ENCODE data around the gene DPM2.

DPM2 gene

GRCh38 chr9:127936347-127936852 is 1.3 kb downstream of the DPM2 start:
- peak; percentile 71 for DNase-seq (ENCODE audit: low spot score)

GRCh38 chr9:127935765-127936221 is 1.9 kb downstream of the DPM2 start:
- peak; percentile 94 for DNase-seq (ENCODE audit: low spot score)

GRCh38 chr9:127934986-127935385 is 2.7 kb downstream of the DPM2 start:
- no peak for DNase-seq (ENCODE audit: low spot score)

DNA sequence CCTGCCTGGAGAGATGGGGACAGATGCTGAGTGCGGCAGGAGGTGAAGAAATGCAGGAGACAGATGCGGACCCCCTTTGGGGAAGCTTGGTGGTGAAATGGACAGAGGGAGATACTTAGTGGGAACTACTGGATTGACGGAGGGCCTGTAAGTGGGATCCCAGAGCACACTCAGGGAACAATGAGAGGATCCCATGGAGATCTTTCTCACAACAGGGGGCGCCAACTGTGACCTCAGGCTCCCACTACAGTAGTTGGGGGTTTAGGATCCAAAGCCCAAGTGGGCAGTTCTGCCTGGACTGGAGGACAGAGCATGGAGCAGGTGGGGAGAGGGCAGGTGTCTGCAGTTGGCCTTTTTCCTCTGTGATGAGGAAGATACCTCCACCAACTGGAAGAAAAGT is 3.4 kb downstream of the DPM2 start:
- DNase-seq (ENCODE audit: low spot score), result no peak

DNA sequence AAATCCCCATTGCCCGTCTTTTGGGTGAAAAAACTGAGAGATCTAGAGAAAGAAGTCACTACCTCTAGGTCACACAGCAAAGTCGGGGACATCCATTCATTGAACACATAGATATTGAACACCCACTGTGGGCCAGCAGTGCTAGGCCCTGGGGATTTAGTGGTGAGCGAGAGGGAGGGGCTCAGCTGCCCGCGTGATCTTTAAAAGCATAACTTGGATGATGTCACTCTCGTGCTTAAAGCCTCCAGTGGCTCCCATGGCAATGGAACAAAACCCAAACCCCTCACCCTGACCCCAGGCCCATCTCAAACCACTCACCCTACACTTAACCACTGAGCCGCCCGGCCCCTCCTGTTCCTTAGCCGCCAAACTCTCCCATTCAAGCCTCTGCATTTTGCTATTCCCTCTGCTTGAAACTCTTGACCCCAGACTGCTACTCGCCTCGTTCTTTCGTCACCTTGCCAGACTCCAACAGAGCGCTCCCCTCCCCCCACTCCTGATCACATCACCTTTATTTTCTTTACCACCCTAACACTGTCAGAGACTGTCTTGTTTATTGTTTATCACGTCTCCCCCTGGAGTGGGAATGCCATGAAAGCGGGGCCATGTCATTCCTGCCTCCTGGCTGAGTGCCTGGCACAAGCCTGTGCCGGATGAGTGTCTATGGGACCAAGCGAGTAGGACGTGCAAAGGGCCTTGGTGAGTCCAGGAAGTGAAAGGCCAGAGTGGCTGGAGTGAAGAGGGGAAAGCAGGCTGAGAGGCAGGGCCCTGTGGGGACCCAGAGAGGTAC is 6.4 kb downstream of the DPM2 start:
- peak; percentile 90 for DNase-seq (ENCODE audit: low spot score)

- DNase-seq (ENCODE audit: low spot score), result peak; percentile 97
These were observed 7.2 kb downstream of the DPM2 start, which contains the start of gene PIP5KL1 for GRCh38 chr9:127930231-127931091. Gene PIP5KL1, minus strand, starts transcription at chr9:127930777. Its CDS starts 25 bp downstream, at chr9:127930752.

- no peak for DNase-seq (ENCODE audit: low spot score)
These were observed 8.1 kb downstream of the DPM2 start for GRCh38 chr9:127929625-127929979.

GRCh38 chr9:127928676-127929624 is 8.7 kb downstream of the DPM2 start:
- no peak for DNase-seq (ENCODE audit: low spot score)

GRCh38 chr9:127927988-127928675 is 9.5 kb downstream of the DPM2 start:
- no peak for DNase-seq (ENCODE audit: low spot score)

- peak; percentile 61 for DNase-seq (ENCODE audit: low spot score)
These were observed 10.3 kb downstream of the DPM2 start for GRCh38 chr9:127927201-127927987.

- DNase-seq (ENCODE audit: low spot score), result peak; percentile 79
These were observed 10.8 kb downstream of the DPM2 start for GRCh38 chr9:127926906-127927200.

GRCh38 chr9:127925959-127926905 is 11.4 kb downstream of the DPM2 start:
- peak; percentile 83 for DNase-seq (ENCODE audit: low spot score)

DNA sequence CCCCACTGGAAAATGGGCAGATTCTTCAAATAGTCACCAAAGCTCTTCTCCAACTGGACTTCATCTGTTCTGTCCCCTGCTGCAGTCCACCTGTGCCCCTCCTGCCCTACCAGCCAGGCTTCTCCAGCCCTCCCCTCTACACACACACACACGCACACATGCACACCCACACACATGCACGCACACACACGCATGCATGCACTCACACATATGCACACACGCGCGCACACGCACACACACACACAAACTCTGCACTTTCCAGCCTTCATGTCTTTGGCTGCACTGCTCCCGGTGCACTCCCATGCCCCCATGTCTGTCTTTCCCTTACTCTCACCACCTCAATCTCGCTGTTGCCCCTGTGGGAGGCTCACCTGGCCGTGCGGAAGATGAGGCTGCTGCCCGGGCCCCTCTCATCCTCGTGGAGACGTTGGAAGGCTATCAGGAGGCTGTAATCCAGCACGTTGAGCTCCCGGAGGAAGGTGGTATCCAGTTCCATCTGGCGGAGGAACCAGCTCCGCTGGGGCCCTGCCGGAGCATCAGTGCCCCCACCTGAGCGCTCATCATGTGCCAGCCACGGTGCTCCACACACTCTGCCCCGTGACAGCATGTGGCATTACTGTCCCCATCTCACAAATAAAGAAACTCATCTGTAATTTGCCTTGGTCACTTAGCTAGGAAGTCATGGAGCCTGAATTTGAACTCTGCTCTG is 12.8 kb downstream of the DPM2 start:
- no peak for DNase-seq (ENCODE audit: low spot score)

- DNase-seq (ENCODE audit: low spot score), result peak; percentile 100
These were observed 13.9 kb downstream of the DPM2 start for GRCh38 chr9:127923771-127924170.

- no peak for DNase-seq (ENCODE audit: low spot score)
These were observed 14.6 kb downstream of the DPM2 start for GRCh38 chr9:127923046-127923445.

- peak; percentile 87 for DNase-seq (ENCODE audit: low spot score)
These were observed 16.0 kb downstream of the DPM2 start for GRCh38 chr9:127921557-127922120.

DNA sequence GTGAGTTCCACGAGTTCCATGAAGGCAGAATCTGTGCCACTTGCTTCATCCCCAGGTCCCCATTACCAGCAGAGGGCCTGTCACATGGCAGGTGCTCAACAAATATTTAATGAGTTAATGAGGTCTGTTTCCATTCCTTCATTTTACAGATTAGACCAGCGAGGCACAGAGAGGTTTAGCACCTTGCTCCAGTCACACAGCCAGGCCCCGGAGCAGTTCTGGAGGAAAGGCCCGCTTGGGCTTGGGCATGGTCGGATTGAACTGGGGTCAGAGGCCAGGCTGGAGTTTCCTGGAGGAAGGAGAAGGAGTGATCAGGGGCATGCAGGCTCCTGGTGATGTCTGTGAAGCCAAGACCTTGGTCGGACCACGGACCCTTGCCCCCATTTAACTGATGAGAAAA is 16.9 kb downstream of the DPM2 start:
- no peak for DNase-seq (ENCODE audit: low spot score)

DNA sequence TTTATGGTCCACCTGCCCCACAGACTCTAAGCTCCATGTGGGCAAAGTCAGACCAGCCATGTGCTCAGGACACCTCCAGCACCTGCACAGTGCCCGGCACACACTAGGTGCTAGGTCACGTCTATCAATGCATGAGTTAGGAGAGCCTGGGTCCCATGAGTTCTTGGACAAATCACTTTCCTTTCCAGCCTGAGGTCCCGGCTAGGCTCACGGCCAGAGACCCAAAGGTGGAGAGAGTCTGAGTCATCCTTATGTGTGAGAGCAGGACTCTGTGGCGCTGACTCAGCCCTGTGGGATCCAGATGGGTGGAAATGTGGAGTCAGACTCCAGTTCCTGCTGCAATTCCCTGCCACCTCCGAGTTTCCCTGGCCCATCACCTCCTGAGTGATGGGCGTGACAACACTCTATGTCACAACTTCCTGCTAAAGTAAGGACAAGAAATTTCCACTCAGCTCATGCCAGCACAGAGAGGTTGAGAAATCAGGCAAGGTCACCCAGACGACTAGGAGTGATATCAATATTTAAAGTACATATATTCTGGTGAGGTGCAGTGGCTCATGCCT is 18.3 kb downstream of the DPM2 start:
- peak; percentile 100 for DNase-seq (ENCODE audit: low spot score)
